Activated T-helper 1 cell treated with Interleukin-2 at 50 U/mL for 16 hours (primary cell): ENCODE measurements around the gene ABCA4.
"Not testable (repeated sequence)": the region's sequence is repeated elsewhere in the genome, so short reads cannot be mapped to it uniquely, and the experiment has no call there.

Experiments used
- DNase-seq: peaks from one replicate; pipeline ENCODE4 v3.0.0-alpha.2; 2020; ENCODE audit warnings: low read depth

The ABCA4 gene

GRCh38 chr1:93979040-93979717 is 141.8 kb downstream of the ABCA4 start:
- DNase-seq, result no peak

- no peak for DNase-seq
These were observed 143.4 kb downstream of the ABCA4 start for GRCh38 chr1:93977598-93977945.

- no peak for DNase-seq
These were observed 144.0 kb downstream of the ABCA4 start for GRCh38 chr1:93976711-93977597.

GRCh38 chr1:93976291-93976690 is 144.7 kb downstream of the ABCA4 start:
- no peak for DNase-seq

- DNase-seq, result no peak
These were observed 148.6 kb downstream of the ABCA4 start for GRCh38 chr1:93972341-93972740.

GRCh38 chr1:93969887-93970286 is 151.1 kb downstream of the ABCA4 start:
- no peak for DNase-seq

GRCh38 chr1:93969371-93969770 is 151.6 kb downstream of the ABCA4 start:
- DNase-seq, result no peak

GRCh38 chr1:93967306-93967705 is 153.6 kb downstream of the ABCA4 start:
- DNase-seq, result no peak

- no peak for DNase-seq
These were observed 155.1 kb downstream of the ABCA4 start for GRCh38 chr1:93965888-93966287.

- no peak for DNase-seq
These were observed 155.7 kb downstream of the ABCA4 start for GRCh38 chr1:93965256-93965655.

- DNase-seq, result no peak
These were observed 156.2 kb downstream of the ABCA4 start for GRCh38 chr1:93964777-93965200.

- DNase-seq, result no peak
These were observed 156.7 kb downstream of the ABCA4 start for GRCh38 chr1:93964096-93964776.

GRCh38 chr1:93963585-93963984 is 157.4 kb downstream of the ABCA4 start:
- no peak for DNase-seq

GRCh38 chr1:93961906-93962305 is 159.0 kb downstream of the ABCA4 start:
- no peak for DNase-seq

- no peak for DNase-seq
These were observed 159.5 kb downstream of the ABCA4 start for GRCh38 chr1:93961443-93961842.

- DNase-seq, result no peak
These were observed 160.3 kb downstream of the ABCA4 start for GRCh38 chr1:93960641-93961147.

GRCh38 chr1:93959413-93959812 is 161.5 kb downstream of the ABCA4 start:
- DNase-seq, result no peak

- DNase-seq, result no peak
These were observed 162.2 kb downstream of the ABCA4 start for GRCh38 chr1:93958726-93959100.

- DNase-seq, result no peak
These were observed 162.8 kb downstream of the ABCA4 start for GRCh38 chr1:93958032-93958725.

- DNase-seq, result no peak
These were observed 165.2 kb downstream of the ABCA4 start for GRCh38 chr1:93955765-93956164.

- DNase-seq, result not testable (repeated sequence)
These were observed 173.8 kb downstream of the ABCA4 start for GRCh38 chr1:93947002-93947686.
